GM19372 (cell line): Measurements from ENCODE around the gene RPS3.
"Not testable (repeated sequence)": the region's sequence is repeated elsewhere in the genome, so short reads cannot be mapped to it uniquely, and the experiment has no call there.

Experiments used
- ATAC-seq: cut with Tn5 transposase; IDR thresholded peaks from one replicate; pipeline ENCODE4 v1.9.1; 2021; ENCODE audit warnings: mild to moderate bottlenecking, low read depth, moderate library complexity; ENCODE audit not compliant: unreplicated experiment

RPS3 gene

DNA sequence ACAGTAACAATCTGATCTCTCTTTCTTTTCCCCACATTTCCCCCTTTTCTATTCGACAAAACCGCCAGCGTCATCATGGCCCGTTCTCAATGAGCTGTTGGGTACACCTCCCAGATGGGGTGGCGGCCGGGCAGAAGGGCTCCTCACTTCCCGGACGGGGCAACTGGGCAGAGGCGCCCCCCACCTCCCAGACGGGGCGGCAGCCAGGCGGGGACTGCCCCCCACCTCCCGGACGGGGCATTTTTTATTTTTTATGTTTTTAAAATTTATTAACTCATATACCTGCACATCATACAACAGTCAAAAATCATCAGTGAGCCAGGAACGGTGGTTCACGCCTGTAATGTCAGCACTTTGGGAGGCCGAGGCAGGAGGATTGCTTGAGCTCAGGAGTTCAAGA, 20.5 kb upstream of the RPS3 start:
- ATAC-seq, result not testable (repeated sequence)

DNA sequence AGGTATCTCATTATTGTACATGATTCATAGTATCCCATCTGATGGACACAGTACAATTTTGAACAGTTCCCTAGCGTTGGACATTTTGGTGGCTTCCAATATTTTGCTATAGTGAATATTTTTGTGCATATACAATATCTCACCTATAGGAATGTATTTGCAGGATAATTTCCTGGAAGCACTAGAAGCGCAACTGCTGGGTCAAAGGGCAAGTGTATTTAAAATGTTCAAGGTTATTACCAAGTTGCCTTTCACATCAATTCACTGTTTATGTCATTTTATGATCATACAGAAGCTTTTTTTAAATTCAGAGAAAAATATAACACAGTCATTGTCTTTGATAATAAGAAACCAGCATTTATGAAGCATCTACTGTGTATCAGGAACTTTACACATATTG, 19.1 kb upstream of the RPS3 start:
- ATAC-seq, result no peak

DNA sequence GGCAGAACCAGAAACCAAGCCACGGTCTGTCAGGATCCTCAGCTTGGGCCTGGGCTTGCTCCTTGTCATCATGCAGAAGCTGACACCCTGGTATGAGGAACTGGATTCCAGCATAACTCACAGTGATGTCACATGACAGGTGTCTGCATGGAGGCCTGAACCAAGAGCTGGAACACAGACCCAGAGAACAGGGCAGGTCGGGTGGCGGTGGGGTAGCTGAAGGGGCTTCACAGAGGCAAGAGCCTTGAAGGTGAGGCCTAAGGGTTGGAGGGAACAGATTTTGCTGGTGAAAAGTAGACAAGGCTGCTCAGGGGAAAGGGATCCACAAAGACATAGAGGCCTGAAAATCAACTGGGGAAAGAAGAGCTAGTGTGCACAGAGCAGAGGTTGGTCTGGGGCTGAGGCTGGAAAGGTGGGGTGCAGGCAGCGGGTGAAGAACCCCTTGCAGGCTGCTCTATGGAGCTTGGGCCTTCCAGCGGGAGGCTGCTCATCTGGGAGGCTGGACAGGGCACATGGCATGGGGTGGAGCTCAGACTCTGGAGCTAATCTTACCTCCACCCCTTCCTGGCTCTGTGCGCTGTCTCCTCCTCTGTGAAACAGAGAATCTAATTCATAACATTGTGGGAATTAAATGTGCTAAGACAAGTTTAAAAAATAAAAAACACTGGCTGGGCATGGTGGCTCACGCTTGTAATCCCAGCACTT, 18.4 kb upstream of the RPS3 start:
- no peak for ATAC-seq

DNA sequence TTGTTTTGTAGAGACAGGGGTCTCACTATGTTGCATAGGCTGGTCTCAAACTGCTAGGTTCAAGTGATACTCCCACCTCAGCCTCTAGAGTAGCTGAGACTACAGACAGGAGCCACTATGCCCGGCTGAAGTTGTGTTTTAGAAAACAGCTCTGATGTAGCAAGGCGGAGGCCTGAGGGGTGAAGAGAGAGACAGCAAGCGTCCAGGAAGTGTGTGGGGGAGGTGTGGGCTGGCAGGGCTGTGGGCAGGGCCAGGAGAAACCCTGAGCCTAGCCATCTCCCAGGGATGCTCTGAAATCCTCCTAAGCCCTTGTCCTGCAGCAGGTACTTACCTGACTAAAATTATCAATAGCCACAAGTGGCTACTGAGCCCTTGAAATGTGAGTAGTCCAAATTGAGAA, 16.1 kb upstream of the RPS3 start:
- ATAC-seq, result no peak

DNA sequence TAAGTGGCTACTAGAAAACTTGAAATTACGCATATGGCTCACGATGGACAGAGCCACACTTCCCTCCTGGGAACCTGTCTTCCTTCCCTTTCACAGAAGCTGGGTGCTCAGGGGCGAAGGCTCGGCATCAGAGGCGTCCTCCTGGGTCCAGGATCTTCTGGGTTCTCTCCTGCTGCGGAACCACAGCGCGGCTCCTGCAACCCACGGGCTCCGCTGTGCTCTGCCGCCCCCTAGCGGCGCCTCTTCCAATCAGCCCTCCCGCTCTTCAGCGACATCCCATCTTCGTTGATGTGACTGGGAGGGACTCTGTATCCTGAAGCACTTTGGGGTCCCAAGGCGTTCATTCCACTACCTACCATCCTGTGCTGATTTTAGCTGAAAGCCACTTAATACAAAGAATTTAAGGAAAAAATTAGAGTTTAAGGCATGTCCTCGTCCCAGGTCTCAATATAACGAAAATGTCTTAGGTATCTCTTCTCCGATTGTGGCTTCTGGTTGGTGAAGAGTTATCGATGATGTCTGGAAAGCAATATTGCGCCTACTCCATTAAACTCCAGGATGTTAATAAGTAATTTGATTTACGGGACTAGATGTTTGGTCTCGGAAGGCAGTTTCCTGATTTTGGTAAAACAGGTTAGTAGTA, 14.8 kb upstream of the RPS3 start:
- ATAC-seq, result no peak

DNA sequence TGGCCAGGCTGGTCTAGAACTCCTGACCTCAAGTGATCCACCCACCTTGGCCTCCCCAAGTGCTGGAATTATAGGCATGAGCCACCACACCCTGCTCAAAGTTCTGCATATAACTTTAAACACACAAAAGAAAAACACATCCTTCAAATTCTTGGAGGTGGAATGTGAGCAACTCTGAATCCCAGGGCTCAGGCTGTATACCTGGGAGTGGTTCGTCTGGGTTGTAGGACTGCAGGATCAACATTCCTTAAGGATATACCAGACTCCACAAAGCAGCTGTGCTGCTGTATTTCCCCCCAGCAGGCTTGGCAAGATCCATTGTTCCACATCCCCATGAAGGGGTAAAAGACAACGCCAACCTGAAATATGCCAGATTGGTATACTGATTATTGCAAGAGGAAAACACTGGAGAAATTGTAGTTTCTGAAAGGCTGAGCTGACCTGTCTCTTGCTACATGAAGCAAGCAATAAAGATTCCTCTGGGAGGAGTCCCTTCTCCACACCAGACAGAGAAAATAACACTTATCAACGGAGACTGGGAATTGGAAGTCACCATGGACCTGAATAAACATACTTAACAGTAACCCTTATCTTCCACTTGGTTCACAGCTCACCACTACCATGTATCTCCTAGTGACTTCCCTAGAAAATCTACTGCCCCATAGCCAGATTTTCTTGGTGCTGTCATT, 12.2 kb upstream of the RPS3 start:
- ATAC-seq, result no peak

DNA sequence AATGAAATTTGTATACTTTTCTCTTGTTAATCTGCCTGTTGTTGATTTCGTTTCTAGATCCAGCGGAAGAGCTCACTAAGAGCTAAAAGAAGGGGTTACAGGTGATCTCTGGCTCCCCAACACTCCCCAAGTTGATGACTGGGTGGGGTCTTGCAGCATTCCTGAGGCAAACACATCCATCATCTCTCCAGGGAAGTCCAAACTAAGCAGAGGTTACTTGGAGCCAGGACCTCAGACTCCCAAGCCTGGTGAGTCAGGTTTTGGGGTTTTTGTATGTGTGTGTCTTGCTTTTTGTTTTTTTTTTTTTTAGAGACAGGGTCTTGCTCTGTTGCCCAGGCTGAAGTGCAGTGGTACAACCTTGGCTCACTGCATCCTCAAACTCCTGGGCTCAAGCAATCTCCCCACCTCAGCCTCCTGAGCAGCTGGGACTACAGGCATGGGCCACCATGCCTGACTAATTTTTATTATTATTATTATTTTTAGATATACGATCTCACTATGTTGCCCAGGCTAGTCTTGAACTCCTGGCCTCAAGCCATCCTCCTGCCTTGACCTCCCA, 11.5 kb upstream of the RPS3 start:
- ATAC-seq, result no peak

DNA sequence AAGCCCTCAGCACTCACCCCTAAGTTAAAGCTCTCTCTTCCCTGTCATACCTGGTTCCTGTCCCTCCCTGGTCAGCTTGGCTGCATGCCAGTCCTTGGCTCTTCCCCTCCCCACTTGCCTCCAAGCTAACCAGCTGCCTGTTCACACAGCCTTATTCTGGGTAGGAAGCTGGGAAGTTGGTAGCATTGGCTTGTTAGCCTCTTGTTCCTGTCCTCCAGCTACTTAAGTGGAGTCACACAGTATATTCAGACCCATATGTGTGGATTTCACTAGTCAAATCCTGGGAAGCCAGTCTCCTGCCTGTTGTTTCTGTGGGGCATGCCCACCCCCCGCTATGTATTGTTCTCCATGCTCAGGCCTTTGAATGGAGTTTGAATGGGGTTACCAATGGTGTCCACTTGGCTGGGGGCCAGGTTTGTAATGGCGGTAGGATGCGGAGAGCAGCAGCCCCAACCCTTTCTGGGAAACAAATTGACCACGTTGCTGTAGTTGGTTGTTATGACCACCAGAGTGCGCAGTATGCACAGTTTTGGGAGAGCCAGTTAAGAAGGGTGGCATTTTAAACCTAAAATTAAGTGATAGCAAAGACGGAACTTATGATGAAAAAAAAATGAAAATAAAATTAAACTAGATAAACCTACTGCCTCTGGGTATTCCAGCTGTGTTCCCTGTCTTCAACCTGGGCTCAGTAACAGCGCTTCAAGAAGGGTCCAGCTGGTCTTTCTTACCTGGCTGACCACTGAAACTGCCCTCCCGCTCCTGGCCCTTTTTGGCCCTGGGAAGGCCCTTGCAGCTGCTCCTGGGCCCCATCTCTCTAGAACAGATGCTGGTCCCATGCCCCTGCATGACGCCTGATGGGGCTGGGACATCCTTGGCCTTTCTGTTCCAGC, 10.7 kb upstream of the RPS3 start:
- ATAC-seq, result no peak

DNA sequence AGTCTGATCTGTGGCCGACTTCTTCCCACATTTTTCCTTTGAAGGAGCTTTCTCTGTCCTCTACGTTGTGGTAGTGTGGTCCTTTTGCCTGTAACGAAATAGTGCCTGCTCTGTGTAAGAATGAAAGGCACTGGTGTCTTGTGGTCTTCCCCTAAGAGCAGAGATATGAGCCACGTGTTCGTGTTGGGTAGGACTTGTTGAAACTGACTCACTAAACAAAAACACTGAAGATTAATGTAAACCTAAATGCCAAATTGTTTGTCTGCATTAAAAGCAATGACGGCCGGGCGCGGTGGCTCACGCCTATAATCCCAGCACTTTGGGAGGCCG, 10.1 kb upstream of the RPS3 start:
- ATAC-seq, result no peak

DNA sequence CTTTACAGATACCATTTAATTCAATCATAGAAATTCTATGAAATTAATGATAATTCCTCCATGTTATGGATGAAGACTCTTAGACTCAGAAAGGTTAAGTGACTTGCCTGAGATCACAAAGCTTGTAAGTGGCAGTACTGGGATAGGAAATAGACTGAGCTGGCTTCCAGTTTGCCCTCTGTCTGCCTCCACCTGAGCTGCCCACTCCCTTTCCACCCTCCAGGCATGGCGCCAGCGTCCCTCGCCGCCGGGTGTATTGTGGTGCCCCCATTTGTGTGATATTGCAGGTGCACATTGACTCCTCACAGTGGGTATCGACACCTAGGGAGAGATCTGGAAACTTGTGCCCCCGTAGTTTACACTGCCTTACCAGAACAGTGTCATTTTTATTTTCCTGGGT, 9.4 kb upstream of the RPS3 start:
- ATAC-seq, result no peak

DNA sequence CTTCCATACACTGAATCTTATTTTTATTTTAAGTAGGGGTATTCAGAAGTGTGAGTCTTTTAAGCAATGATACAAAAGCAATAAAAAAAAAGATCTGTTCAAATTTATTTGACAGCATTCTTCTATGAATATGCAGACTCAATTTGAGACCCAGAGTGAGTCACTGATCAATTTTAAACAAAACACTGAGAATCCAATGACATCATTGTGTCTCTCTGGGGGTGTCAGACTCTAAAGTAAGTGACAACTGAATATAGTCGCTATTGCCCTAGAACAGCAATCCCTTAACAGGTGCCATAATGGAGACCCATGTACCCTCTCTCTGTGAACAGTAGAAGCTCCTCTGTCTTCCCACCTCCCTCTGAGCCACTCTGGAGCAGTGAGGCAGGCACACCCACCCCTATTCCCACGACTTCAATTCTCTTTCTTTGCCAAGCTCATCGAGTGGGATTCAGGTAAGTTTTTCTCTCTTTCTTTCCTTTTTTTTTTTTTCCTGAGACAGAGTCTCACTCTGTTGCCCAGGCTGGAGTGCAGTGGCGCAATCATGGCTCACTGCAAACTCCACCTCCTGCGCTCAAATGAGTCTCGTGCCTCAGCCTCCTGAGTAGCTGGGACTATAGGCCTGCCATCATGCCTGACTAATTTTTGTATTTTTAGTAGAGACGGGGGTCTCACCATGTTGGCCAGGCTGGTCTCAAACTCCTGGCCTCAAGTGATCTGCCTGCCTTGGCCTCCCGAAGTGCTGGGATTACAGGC, 5.1 kb upstream of the RPS3 start:
- no peak for ATAC-seq

DNA sequence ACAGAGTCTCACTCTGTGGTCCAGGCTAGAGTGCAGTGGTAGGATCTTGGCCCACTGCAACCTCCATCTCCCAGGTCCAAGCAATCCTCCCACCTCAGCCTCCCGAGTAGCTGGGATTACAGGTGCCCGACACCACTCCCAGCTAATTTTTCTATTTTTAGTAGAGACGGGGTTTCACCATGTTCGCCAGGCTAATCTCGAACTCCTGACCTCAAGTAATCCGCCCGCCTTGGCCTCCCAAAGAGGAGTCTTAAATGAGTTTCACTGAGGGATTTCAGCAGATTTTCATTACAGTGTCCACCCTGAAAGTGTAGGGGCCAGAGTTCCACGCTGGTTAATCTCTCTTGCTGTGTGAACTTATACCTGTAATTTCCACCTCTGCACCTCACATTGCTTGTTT, 412 bp upstream of the RPS3 start:
- no peak for ATAC-seq

DNA sequence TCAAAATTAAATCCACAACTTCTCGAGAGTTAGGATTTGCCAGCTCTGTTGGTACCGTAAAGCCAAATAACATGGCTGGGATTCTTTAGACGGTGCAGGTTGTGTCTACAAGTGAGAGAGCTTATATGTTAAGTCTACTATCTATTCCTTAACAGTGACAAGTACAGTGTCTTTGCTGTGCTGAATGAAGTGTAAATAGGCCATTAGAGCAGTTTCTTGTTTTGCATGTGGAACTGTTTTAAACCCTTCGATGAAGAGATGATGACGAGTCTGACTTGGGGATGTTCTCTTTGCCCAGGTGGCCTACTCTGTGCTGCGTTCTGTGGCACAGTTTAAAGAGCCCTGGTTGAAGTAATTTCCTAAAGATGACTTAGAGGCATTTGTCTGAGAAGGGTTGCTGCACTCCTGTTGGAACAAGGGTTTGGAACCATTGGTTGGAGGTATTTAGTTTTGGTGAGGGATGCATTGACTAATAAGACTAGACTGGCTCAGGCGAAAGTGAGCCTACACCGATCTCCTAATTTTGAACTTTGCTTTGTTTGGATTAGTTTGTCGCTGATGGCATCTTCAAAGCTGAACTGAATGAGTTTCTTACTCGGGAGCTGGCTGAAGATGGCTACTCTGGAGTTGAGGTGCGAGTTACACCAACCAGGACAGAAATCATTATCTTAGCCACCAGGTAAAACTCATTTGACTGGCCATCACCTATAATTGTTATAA, 988 bp downstream of the RPS3 start:
- no peak for ATAC-seq

DNA sequence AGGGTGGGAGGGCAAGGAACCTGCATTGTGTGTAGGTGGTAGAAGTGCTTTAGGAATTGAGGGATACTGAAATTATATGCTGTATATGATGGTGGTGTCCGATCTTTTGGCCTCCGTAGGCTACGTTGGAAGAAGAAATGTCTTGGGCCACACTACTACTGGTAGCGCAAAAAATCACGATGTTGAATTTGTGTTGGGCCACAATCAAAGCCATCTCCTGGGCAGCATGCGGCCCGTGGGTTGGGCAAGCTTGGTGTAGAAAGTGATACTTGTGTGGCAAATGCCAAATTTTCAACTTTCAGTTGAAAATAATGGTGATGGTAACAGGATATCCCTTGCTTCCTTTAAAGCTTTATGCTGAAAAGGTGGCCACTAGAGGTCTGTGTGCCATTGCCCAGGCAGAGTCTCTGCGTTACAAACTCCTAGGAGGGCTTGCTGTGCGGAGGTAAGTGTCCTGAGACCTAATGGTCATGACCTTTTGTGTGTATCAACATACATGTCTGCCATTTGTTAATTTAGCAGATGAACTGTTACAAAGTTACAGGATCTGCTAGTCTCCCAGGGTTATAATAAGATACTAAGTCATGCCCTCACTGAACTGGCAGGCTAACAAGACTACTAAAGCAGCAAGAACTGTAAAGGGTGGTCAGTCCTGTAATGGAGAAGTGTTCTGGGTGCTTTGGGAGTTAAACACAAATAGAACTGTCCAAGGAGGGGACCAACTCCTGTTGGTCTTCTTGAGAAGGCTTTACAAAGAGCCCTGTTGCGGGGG, 2.9 kb downstream of the RPS3 start:
- ATAC-seq, result no peak

DNA sequence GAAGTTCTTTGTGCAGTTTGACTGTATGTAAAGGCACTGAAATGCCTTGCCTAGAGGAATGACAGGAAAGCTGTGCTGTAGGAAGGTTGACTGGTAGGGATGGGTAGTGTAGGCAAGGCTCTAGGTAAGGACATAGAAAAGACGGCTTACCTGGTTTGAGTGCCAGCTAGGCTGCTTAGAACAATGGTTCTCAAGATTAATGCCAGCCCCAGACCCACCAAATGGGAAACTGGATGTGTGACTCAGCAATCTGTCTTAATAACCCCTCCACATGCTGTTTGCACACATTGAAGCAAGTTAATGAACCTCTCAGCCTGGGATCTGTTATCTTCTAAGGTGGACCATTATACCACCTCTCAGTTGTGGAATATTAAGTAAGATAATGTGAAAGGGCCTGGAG, 3.7 kb downstream of the RPS3 start:
- ATAC-seq, result no peak

DNA sequence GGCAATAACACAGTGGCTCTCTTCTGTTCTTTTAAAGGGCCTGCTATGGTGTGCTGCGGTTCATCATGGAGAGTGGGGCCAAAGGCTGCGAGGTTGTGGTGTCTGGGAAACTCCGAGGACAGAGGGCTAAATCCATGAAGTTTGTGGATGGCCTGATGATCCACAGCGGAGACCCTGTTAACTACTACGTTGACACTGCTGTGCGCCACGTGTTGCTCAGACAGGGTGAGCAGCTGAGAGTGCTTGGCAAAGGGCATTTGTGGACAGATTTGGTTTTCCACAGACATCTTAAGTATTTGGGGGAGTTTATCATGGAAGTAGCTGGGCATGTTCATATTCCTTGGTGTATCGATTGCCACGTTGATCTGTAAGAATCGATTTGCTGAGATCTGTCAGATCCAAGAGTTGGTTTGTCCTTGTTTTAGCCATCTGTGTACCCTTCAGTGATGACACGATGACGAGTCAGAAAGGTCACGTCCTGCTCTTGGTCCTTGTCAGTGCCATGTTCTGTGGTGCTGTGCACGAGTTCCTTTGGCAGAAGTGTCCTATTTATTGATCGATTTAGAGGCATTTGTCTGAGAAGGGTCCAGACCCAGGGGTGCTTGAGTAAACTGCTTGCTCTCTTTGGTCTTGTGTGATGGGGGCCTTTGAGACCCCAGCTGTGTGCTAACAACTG, 4.8 kb downstream of the RPS3 start:
- ATAC-seq, result no peak

DNA sequence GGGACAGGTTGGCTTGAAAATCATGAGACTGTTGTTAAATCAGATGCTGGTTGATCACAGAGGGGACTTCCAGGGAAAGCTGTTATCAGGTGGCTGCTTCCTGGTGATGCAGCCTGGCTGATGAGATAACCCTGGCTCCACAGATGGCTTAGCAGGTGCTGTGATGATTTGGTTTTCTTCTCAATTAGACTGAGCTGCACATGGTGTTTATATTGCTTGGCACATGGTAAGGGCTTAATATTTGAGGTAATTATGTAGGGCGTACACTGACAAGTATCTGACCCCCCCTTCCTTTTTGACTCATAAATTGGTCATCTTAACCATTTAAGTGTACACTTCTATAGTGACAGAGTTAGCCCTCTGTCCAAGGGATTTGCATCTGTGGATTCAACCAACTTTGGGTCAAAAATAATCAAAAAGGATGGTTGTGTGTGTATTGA, 7.0 kb downstream of the RPS3 start:
- no peak for ATAC-seq

DNA sequence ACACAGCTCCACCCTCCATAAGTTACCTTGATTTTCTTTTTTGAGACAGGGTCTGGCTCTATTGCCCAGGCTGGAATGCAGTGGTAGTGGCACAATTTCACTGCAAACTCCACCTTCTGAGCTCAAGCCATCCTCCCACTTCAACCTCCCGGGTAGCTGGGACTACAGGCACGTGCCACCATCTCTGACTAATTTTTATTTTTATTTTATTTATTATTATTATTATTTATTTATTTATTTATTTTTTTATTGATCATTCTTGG, 9.6 kb downstream of the RPS3 start:
- ATAC-seq, result no peak
